K562 (cell line): Measurements from ENCODE around the gene ADAR. TPM values are rescaled to one million over a fixed set of nuclear protein-coding genes. Genes with fewer than 3 reads are reported as not detected.

Source experiments
- ATAC-seq: fragments of 200-7000 bp; cut with Tn5 transposase; 3 replicates; pipeline ENCODE4 v1.9.1; 2020; ENCODE audit warnings: moderate library complexity
- BruUV-seq: library from RNA; stranded (reverse); fragments of 400-500 nt; replicated peaks from 2 replicates; lab custom pipeline; 2021; lab: Mats Ljungman, UMichigan
- CTCF ChIA-PET: fragments of 300-600 bp; formaldehyde crosslinking; extraction: SDS; loops from one replicate; lab custom pipeline; 2021; ENCODE audit warnings: low intra/inter-chr PET ratio; lab: Yijun Ruan, JAX
- POLR2A ChIA-PET: fragments of 300-600, 350-650 bp; sonication (Branson Sonifier 250); formaldehyde crosslinking; extraction: SDS; loops from one replicate; lab custom pipeline; 2021; ENCODE audit warnings: antibody characterized with exemption, inconsistent platforms; lab: Yijun Ruan, JAX
- DNase-seq, 4 experiments: peaks; one replicate each; pipeline versions ENCODE4 v3.0.0 to v3.0.0-alpha.2; 2011 to 2018; ENCODE audit warnings: low spot score in 3 of 4, mixed read lengths in 3 of 4; ENCODE audit errors: extremely low read depth in 1 of 4
- FAIRE-seq: peaks from 2 replicates; lab custom pipeline; 2011; peaks lifted over from hg19 to GRCh38; lab: Jason Lieb, UNC
- H2AFZ ChIP-seq: 2 replicates; pipeline ENCODE4 v1.6.0; 2011; ENCODE audit warnings: low read depth, low read length, control low read depth, inconsistent platforms
- H3K27ac ChIP-seq: fragments of 200-600 bp; 3 replicates; pipeline ENCODE4 v1.8.0; 2011; ENCODE audit warnings: low read depth, mild to moderate bottlenecking, control low read depth, inconsistent platforms, low read length, moderate library complexity, mixed read lengths; ENCODE audit errors: extremely low read depth
- H3K27me3 ChIP-seq, 2 experiments: fragments of 300-600 bp in 1 of 2; 2 replicates in 1 of 2; 3 replicates in 1 of 2; pipeline versions ENCODE4 v1.6.0 to v1.8.0; 2011; ENCODE audit warnings: inconsistent platforms in 2 of 2, low read length in 2 of 2, mild to moderate bottlenecking in 1 of 2, mixed read lengths in 1 of 2, moderate library complexity in 1 of 2; ENCODE audit not compliant: control insufficient read depth in 2 of 2, insufficient read depth in 2 of 2
- H3K36me3 ChIP-seq: fragments of 300-600 bp; 3 replicates; pipeline ENCODE4 v1.8.0; 2011; ENCODE audit warnings: mild to moderate bottlenecking, low read length, inconsistent platforms; ENCODE audit not compliant: control insufficient read depth, insufficient read depth
- H3K4me1 ChIP-seq, 2 experiments: fragments of 200-600 bp in 1 of 2; replicated peaks in 1 of 2; 2 replicates in 1 of 2; 3 replicates in 1 of 2; pipeline versions ENCODE4 v1.5.1 to v1.8.0; 2011; ENCODE audit warnings: inconsistent platforms in 2 of 2, low read length in 2 of 2, mild to moderate bottlenecking in 1 of 2, mixed read lengths in 1 of 2, moderate library complexity in 1 of 2; ENCODE audit not compliant: control insufficient read depth in 2 of 2, insufficient read depth in 2 of 2
- H3K4me2 ChIP-seq: 2 replicates; pipeline ENCODE4 v1.6.1; 2011; ENCODE audit warnings: low read length, control low read depth, inconsistent platforms, mixed read lengths; ENCODE audit not compliant: insufficient read depth
- H3K4me3 ChIP-seq: fragments of 200-600 bp; sonication (generic), shearing (Covaris generic); 2 replicates; pipeline ENCODE4 v1.5.1; 2016; ENCODE audit warnings: control low read depth, inconsistent platforms
- H3K79me2 ChIP-seq: fragments of 200-600 bp; 3 replicates; pipeline ENCODE4 v1.8.0; 2011; ENCODE audit warnings: low read length, inconsistent platforms; ENCODE audit not compliant: control insufficient read depth, insufficient read depth
- H3K9ac ChIP-seq, 2 experiments: 2 replicates each; pipeline versions ENCODE4 v1.6.0 to v1.6.1; 2011; ENCODE audit warnings: low read depth in 2 of 2, low read length in 2 of 2, control low read depth in 1 of 2, inconsistent platforms in 1 of 2, mild to moderate bottlenecking in 1 of 2, mixed read lengths in 1 of 2; ENCODE audit not compliant: insufficient read depth in 1 of 2
- H3K9me1 ChIP-seq: one replicate; pipeline ENCODE4 v1.6.0; 2011; ENCODE audit warnings: inconsistent platforms, mild to moderate bottlenecking, low read length, moderate library complexity; ENCODE audit not compliant: control insufficient read depth, insufficient read depth
- H3K9me3 ChIP-seq: replicated peaks from 2 replicates; pipeline ENCODE4 v1.5.1; 2011; ENCODE audit warnings: low read depth, low read length, inconsistent platforms; ENCODE audit not compliant: control insufficient read depth, insufficient read depth
- H4K20me1 ChIP-seq: replicated peaks from 2 replicates; pipeline ENCODE4 v1.6.1; 2011; ENCODE audit warnings: low read length, inconsistent platforms, mixed read lengths; ENCODE audit not compliant: control insufficient read depth, insufficient read depth
- WGBS: fragments of 100-300 bp; shearing (Covaris generic); methylation state at CpG from one replicate; pipeline ENCODE4 v1.1.6; 2016; ENCODE audit warnings: low coverage, mixed read lengths; ENCODE audit not compliant: insufficient coverage; ENCODE audit errors: missing lambda C conversion rate; 5-methylcytosine and 5-hydroxymethylcytosine counted together
- in situ Hi-C: fragments of 300-500 bp; cut with MboI; formaldehyde crosslinking; loops from 4 replicates; pipeline ENCODE4 v1.15.0; 2018; ENCODE audit warnings: inconsistent platforms, mixed read lengths
- intact Hi-C: fragments of 100-400 bp; cut with micrococcal nuclease; formaldehyde crosslinking; loops from 2 replicates; pipeline ENCODE4 v1.14.2; 2022
- polyA plus RNA-seq, 8 experiments: library from polyadenylated mRNA; depleted of rRNA in 4 of 8; stranded (reverse) in 5 of 8; unstranded in 3 of 8; fragments of >200 nt; fragmentation: Nextera tagmentation in 2 of 8; fragmentation: Illumina TruSeq in 1 of 8; extraction: Ambion mirVana in 2 of 8; extraction: Trizol in 1 of 8; gene quantifications; 2 replicates each; pipeline versions ENCODE4 v1.2.1 to v1.2.3, GENCODE V29; 2011 to 2014; ENCODE audit warnings: inconsistent platforms in 1 of 8, missing spikeins in 1 of 8
- total RNA-seq, 7 experiments: library from RNA; depleted of rRNA in 6 of 7; stranded (reverse); fragments of >200 nt in 6 of 7; fragmentation: Illumina TruSeq in 2 of 7; extraction: Trizol in 2 of 7; gene quantifications; 2 replicates each; pipeline versions ENCODE4 v1.2.1 to v1.2.3, GENCODE V29; 2011 to 2021; ENCODE audit warnings: low replicate concordance in 1 of 7
- TF ChIP-seq, protein P1 (sequence below), 2 experiments: fragments of 450-650 bp; IDR thresholded peaks; 2 replicates each; pipeline ENCODE4 v1.6.1; 2016
- TF ChIP-seq, protein P2 (sequence below): sonication (generic); formaldehyde crosslinking; IDR thresholded peaks from 2 replicates; pipeline ENCODE4 v1.8.1; 2023; ENCODE audit warnings: mild to moderate bottlenecking, missing genetic modification reagents

The ADAR gene
- total and polyA plus RNA-seq, 9 of the 15 experiments (the other 6 are each of a cell fraction or from before 2014, with no cell fraction given): 30.1 to 123 (median 60.2) TPM

DNA sequence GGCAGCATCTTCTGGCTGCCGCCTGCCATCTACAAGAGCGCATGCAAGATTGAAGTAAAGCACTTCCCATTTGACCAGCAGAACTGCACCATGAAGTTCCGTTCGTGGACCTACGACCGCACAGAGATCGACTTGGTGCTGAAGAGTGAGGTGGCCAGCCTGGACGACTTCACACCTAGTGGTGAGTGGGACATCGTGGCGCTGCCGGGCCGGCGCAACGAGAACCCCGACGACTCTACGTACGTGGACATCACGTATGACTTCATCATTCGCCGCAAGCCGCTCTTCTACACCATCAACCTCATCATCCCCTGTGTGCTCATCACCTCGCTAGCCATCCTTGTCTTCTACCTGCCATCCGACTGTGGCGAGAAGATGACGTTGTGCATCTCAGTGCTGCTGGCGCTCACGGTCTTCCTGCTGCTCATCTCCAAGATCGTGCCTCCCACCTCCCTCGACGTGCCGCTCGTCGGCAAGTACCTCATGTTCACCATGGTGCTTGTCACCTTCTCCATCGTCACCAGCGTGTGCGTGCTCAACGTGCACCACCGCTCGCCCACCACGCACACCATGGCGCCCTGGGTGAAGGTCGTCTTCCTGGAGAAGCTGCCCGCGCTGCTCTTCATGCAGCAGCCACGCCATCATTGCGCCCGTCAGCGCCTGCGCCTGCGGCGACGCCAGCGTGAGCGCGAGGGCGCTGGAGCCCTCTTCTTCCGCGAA lies 36.6 kb downstream of the ADAR start:
- no TSS peak for BruUV-seq

More for the DNA sequence above, 36.6 kb downstream of the ADAR start:
- no peak overlapping the region for H3K4me2 ChIP-seq
- CTCF ChIA-PET: no interaction called here
- WGBS: 26% methylated on average over 49 of the region's 59 CpGs
- TF ChIP-seq, protein P1, sequence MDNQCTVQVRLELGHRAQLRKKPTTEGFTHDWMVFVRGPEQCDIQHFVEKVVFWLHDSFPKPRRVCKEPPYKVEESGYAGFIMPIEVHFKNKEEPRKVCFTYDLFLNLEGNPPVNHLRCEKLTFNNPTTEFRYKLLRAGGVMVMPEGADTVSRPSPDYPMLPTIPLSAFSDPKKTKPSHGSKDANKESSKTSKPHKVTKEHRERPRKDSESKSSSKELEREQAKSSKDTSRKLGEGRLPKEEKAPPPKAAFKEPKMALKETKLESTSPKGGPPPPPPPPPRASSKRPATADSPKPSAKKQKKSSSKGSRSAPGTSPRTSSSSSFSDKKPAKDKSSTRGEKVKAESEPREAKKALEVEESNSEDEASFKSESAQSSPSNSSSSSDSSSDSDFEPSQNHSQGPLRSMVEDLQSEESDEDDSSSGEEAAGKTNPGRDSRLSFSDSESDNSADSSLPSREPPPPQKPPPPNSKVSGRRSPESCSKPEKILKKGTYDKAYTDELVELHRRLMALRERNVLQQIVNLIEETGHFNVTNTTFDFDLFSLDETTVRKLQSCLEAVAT (IDR thresholded peaks at IDR 0.05): no peak
- TF ChIP-seq, protein P2, sequence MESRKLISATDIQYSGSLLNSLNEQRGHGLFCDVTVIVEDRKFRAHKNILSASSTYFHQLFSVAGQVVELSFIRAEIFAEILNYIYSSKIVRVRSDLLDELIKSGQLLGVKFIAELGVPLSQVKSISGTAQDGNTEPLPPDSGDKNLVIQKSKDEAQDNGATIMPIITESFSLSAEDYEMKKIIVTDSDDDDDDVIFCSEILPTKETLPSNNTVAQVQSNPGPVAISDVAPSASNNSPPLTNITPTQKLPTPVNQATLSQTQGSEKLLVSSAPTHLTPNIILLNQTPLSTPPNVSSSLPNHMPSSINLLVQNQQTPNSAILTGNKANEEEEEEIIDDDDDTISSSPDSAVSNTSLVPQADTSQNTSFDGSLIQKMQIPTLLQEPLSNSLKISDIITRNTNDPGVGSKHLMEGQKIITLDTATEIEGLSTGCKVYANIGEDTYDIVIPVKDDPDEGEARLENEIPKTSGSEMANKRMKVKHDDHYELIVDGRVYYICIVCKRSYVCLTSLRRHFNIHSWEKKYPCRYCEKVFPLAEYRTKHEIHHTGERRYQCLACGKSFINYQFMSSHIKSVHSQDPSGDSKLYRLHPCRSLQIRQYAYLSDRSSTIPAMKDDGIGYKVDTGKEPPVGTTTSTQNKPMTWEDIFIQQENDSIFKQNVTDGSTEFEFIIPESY (CRISPR knock-in tag): peak; percentile 62; the same call in 1 of the 2 replicates
- H3K9me1 ChIP-seq: no peaks in the 10 kb centered on the region
- H3K9ac ChIP-seq: no peak overlapping the region
- no peaks in the 10 kb centered on the region for H3K36me3 ChIP-seq
- intact Hi-C loops: no loop called here
- H3K9me3 ChIP-seq: no peaks in the 10 kb centered on the region
- in situ Hi-C loops: no loop called here
- H3K27ac ChIP-seq: no peak overlapping the region
- peaks cover 9% of the 10 kb centered on the region for H4K20me1 ChIP-seq
- H3K4me3 ChIP-seq: no peak overlapping the region
- H3K79me2 ChIP-seq: no peaks in the 10 kb centered on the region
- H2AFZ ChIP-seq: no peak overlapping the region
- H3K4me1 ChIP-seq: peaks cover 0 to 17% of the 10 kb centered on the region in 2 experiments; a peak in 2 of 5 replicates
- POLR2A ChIA-PET: no interaction called here
- H3K27me3 ChIP-seq: peaks cover 31 to 70% of the 10 kb centered on the region in 2 experiments; a peak in 4 of 5 replicates
- FAIRE-seq (no peak), ATAC-seq (no peak), DNase-seq (no peak)
